T-helper 2 cell treated with Interferon-gamma antibody and Interleukin-4, amounts not matched to agents 5 μg/mL and 100 μg/mL, for 36 hours (primary cell): ENCODE results near the gene PCDHA7.
A peak's percentile ranks its signal among the peaks of the same experiment; 100 is the strongest.
"Not testable (repeated sequence)": the region's sequence is repeated elsewhere in the genome, so short reads cannot be mapped to it uniquely, and the experiment has no call there.

ENCODE experiments used
- DNase-seq: peaks from one replicate; pipeline ENCODE4 v3.0.0; 2021; ENCODE audit warnings: low spot score
- H3K27ac Mint-ChIP-seq: one replicate; pipeline ENCODE4 v1.8.0; 2021; ENCODE audit warnings: mild to moderate bottlenecking, mixed read lengths
- H3K27me3 Mint-ChIP-seq: one replicate; pipeline ENCODE4 v1.8.0; 2021; ENCODE audit warnings: low read depth, mixed read lengths
- H3K36me3 Mint-ChIP-seq: one replicate; pipeline ENCODE4 v1.8.0; 2021; ENCODE audit warnings: low read depth, mixed read lengths
- H3K4me1 Mint-ChIP-seq: one replicate; pipeline ENCODE4 v1.8.0; 2021; ENCODE audit warnings: low read depth, mixed read lengths
- H3K4me3 Mint-ChIP-seq: one replicate; pipeline ENCODE4 v1.8.0; 2022; ENCODE audit warnings: mild to moderate bottlenecking, moderate library complexity, mixed read lengths
- H3K9me3 Mint-ChIP-seq: one replicate; pipeline ENCODE4 v1.8.0; 2021; ENCODE audit warnings: mixed read lengths

PCDHA7 gene

GRCh38 chr5:140868721-140869554 is 34.9 kb downstream of the PCDHA7 start, which contains the start of gene PCDHA11:
TSS of gene PCDHA11 (plus strand) at chr5:140868957. CDS start at chr5:140869104, 147 bp downstream.
- Mint-ChIP-seq H3K9me3 (peaks cover 19% of the 10 kb centered on the region), H3K4me3 (no peak within 1 kb of the TSS), H3K27ac (no peak within 1 kb of the TSS), H3K27me3 (no peaks in the 10 kb centered on the region), H3K36me3 (no peaks in the 10 kb centered on the region), H3K4me1 (no peaks in the 10 kb centered on the region)
- DNase-seq, result no peak

GRCh38 chr5:140869555-140869886 is 35.5 kb downstream of the PCDHA7 start:
- Mint-ChIP-seq H3K27ac (no peak overlapping the region), H3K9me3 (peaks cover 21% of the 10 kb centered on the region), H3K4me1 (no peaks in the 10 kb centered on the region), H3K36me3 (no peaks in the 10 kb centered on the region), H3K4me3 (no peak overlapping the region), H3K27me3 (no peaks in the 10 kb centered on the region)
- no peak for DNase-seq

- H3K27ac Mint-ChIP-seq, result no peak overlapping the region
- H3K9me3 Mint-ChIP-seq, result peaks cover 20% of the 10 kb centered on the region
- no peak for DNase-seq
Measured at GRCh38 chr5:140870221-140871201, 36.4 kb downstream of the PCDHA7 start.

GRCh38 chr5:140875085-140876065 is 41.3 kb downstream of the PCDHA7 start, which contains the start of gene PCDHA12:
TSS of gene PCDHA12 (plus strand) at chr5:140875308. CDS start at chr5:140875473, 165 bp downstream.
- H3K36me3 Mint-ChIP-seq, result no peaks in the 10 kb centered on the region
- no peak for DNase-seq
- H3K27ac Mint-ChIP-seq, result no peak within 1 kb of the TSS
- H3K9me3 Mint-ChIP-seq, result peaks cover 25% of the 10 kb centered on the region
- H3K4me1 Mint-ChIP-seq, result no peaks in the 10 kb centered on the region
- no peaks in the 10 kb centered on the region for H3K27me3 Mint-ChIP-seq
- H3K4me3 Mint-ChIP-seq, result no peak within 1 kb of the TSS

More at GRCh38 chr5:140870221-140871201, 36.4 kb downstream of the PCDHA7 start:
- H3K27me3 Mint-ChIP-seq, result no peaks in the 10 kb centered on the region
- H3K4me3 Mint-ChIP-seq, result no peak overlapping the region
- H3K4me1 Mint-ChIP-seq, result no peaks in the 10 kb centered on the region
- H3K36me3 Mint-ChIP-seq, result no peaks in the 10 kb centered on the region

- not testable (repeated sequence) for H3K4me3 Mint-ChIP-seq, DNase-seq, H3K36me3 Mint-ChIP-seq, H3K27ac Mint-ChIP-seq, H3K27me3 Mint-ChIP-seq, H3K4me1 Mint-ChIP-seq
- peaks cover 36% of the 10 kb centered on the region for H3K9me3 Mint-ChIP-seq
Measured at GRCh38 chr5:140876541-140877261, 42.6 kb downstream of the PCDHA7 start.

GRCh38 chr5:140877262-140877581 is 43.2 kb downstream of the PCDHA7 start:
- Mint-ChIP-seq H3K36me3 (no peaks in the 10 kb centered on the region), H3K27ac (no peak overlapping the region), H3K27me3 (no peaks in the 10 kb centered on the region), H3K9me3 (peaks cover 36% of the 10 kb centered on the region), H3K4me1 (no peaks in the 10 kb centered on the region), H3K4me3 (no peak overlapping the region)
- no peak for DNase-seq

GRCh38 chr5:140881889-140882590 is 48.0 kb downstream of the PCDHA7 start, which contains the start of gene PCDHA13:
TSS of gene PCDHA13 (plus strand) at chr5:140882124. CDS start at chr5:140882269, 145 bp downstream.
- Mint-ChIP-seq H3K4me3 (no peak within 1 kb of the TSS), H3K4me1 (no peaks in the 10 kb centered on the region), H3K27me3 (no peaks in the 10 kb centered on the region), H3K27ac (peak within 1 kb of the TSS; percentile 53), H3K9me3 (peaks cover 36% of the 10 kb centered on the region), H3K36me3 (peaks cover 1% of the 10 kb centered on the region)
- DNase-seq, result no peak

- no peaks in the 10 kb centered on the region for H3K27me3 Mint-ChIP-seq
- H3K27ac Mint-ChIP-seq, result peak overlapping the region; percentile 53
- H3K9me3 Mint-ChIP-seq, result peaks cover 39% of the 10 kb centered on the region
- no peak for DNase-seq
- no peak overlapping the region for H3K4me3 Mint-ChIP-seq
- H3K4me1 Mint-ChIP-seq, result no peaks in the 10 kb centered on the region
- peaks cover 1% of the 10 kb centered on the region for H3K36me3 Mint-ChIP-seq
Measured at GRCh38 chr5:140882591-140882899, 48.5 kb downstream of the PCDHA7 start.

- H3K36me3 Mint-ChIP-seq, result peaks cover 1% of the 10 kb centered on the region
- no peak for DNase-seq
- H3K27me3 Mint-ChIP-seq, result no peaks in the 10 kb centered on the region
- no peaks in the 10 kb centered on the region for H3K4me1 Mint-ChIP-seq
- peaks cover 45% of the 10 kb centered on the region for H3K9me3 Mint-ChIP-seq
- H3K27ac Mint-ChIP-seq, result no peak overlapping the region
- no peak overlapping the region for H3K4me3 Mint-ChIP-seq
Measured at GRCh38 chr5:140883373-140883772, 49.3 kb downstream of the PCDHA7 start.

- H3K4me3 Mint-ChIP-seq, result no peak overlapping the region
- H3K4me1 Mint-ChIP-seq, result no peaks in the 10 kb centered on the region
- peaks cover 1% of the 10 kb centered on the region for H3K36me3 Mint-ChIP-seq
- H3K27ac Mint-ChIP-seq, result no peak overlapping the region
- H3K9me3 Mint-ChIP-seq, result peaks cover 40% of the 10 kb centered on the region
- DNase-seq, result no peak
- H3K27me3 Mint-ChIP-seq, result no peaks in the 10 kb centered on the region
Measured at GRCh38 chr5:140883927-140884697, 50.0 kb downstream of the PCDHA7 start.
